ENCODE measurements around the gene QRICH2. TPM values are rescaled to one million over a fixed set of nuclear protein-coding genes. Genes with fewer than 3 reads are reported as not detected.

The QRICH2 gene
- total and polyA plus RNA-seq, 5 donors, result 1.9 to 2.5 (median 2.1) TPM

GRCh38 chr17:76241204-76241538 lies 66.9 kb downstream of the QRICH2 start:
- ATAC-seq (peak; percentile 33 to 62), DNase-seq (peak in 2 of 3 donors; percentile 50 to 83)
- intact Hi-C loops (cut with DNase I), result no loop called here
- Histone ChIP-seq H3K27ac (ENCODE audit: low read length) (no peak overlapping the region), H3K4me3 (ENCODE audit: low read length) (peak overlapping the region; percentile 95), H3K4me1 (ENCODE audit: control insufficient read depth, insufficient read depth, low read length) (peaks cover 1% of the 10 kb centered on the region), H3K27me3 (ENCODE audit: control insufficient read depth, insufficient read depth) (no peaks in the 10 kb centered on the region), H3K9me3 (ENCODE audit: control insufficient read depth, low read length) (no peaks in the 10 kb centered on the region)
- WGBS, result 10% methylated on average over 12 of the region's 12 CpGs

- Histone ChIP-seq H3K4me1 (ENCODE audit: control insufficient read depth, insufficient read depth, low read length) (peaks cover 1% of the 10 kb centered on the region), H3K27me3 (ENCODE audit: control insufficient read depth, insufficient read depth) (no peaks in the 10 kb centered on the region), H3K4me3 (ENCODE audit: low read length) (peak within 1 kb of the TSS; percentile 95), H3K9me3 (ENCODE audit: control insufficient read depth, low read length) (no peaks in the 10 kb centered on the region), H3K27ac (ENCODE audit: low read length) (peak within 1 kb of the TSS; percentile 40)
- WGBS, result under 1% methylated on average over 101 of the region's 102 CpGs
- intact Hi-C loops (cut with DNase I), result no loop called here
- ATAC-seq, result peak; percentile 83 to 88
- DNase-seq, result peak; percentile 68 to 90 (median 88)
These were observed 67.4 kb downstream of the QRICH2 start, which contains the start of gene RNF157 for GRCh38 chr17:76240461-76241203. Gene RNF157 (minus strand): TSS chr17:76240493. CDS start chr17:76240240, 253 bp downstream.

- Histone ChIP-seq H3K4me3 (ENCODE audit: low read length) (peak overlapping the region; percentile 95), H3K4me1 (ENCODE audit: control insufficient read depth, insufficient read depth, low read length) (peaks cover 1% of the 10 kb centered on the region), H3K9me3 (ENCODE audit: control insufficient read depth, low read length) (no peaks in the 10 kb centered on the region), H3K27ac (ENCODE audit: low read length) (peak overlapping the region; percentile 15), H3K27me3 (ENCODE audit: control insufficient read depth, insufficient read depth) (no peaks in the 10 kb centered on the region)
- intact Hi-C loops (cut with DNase I), result no loop called here
- 4% methylated on average over 75 of the region's 75 CpGs for WGBS
- ATAC-seq (peak; percentile 6 to 9), DNase-seq (peak in 1 of 3 donors; percentile 64)
These were observed 68.4 kb downstream of the QRICH2 start for GRCh38 chr17:76239538-76240274.

GRCh38 chr17:76238847-76239537 lies 69.1 kb downstream of the QRICH2 start:
- intact Hi-C loops (cut with DNase I), result no loop called here
- DNase-seq, result no peak
- no peak overlapping the region for H3K27ac ChIP-seq (ENCODE audit: low read length)
- H3K4me1 ChIP-seq (ENCODE audit: control insufficient read depth, insufficient read depth, low read length), result peaks cover 1% of the 10 kb centered on the region
- no peaks in the 10 kb centered on the region for H3K27me3 ChIP-seq (ENCODE audit: control insufficient read depth, insufficient read depth)
- ATAC-seq, result no peak
- H3K4me3 ChIP-seq (ENCODE audit: low read length), result peak overlapping the region; percentile 95
- 59% methylated on average over 11 of the region's 11 CpGs for WGBS
- no peaks in the 10 kb centered on the region for H3K9me3 ChIP-seq (ENCODE audit: control insufficient read depth, low read length)

- no peak for ATAC-seq
- DNase-seq, result no peak
- Histone ChIP-seq H3K27ac (ENCODE audit: low read length) (no peak overlapping the region), H3K4me1 (ENCODE audit: control insufficient read depth, insufficient read depth, low read length) (peaks cover 1% of the 10 kb centered on the region), H3K4me3 (ENCODE audit: low read length) (no peak overlapping the region), H3K9me3 (ENCODE audit: control insufficient read depth, low read length) (no peaks in the 10 kb centered on the region), H3K27me3 (ENCODE audit: control insufficient read depth, insufficient read depth) (no peaks in the 10 kb centered on the region)
- WGBS, result 91% methylated on average over 7 of the region's 7 CpGs
- intact Hi-C loops (cut with DNase I), result no loop called here
These were observed 70.2 kb downstream of the QRICH2 start for GRCh38 chr17:76237859-76238313.

- H3K9me3 ChIP-seq (ENCODE audit: control insufficient read depth, low read length), result no peaks in the 10 kb centered on the region
- no peaks in the 10 kb centered on the region for H3K27me3 ChIP-seq (ENCODE audit: control insufficient read depth, insufficient read depth)
- no peak overlapping the region for H3K4me3 ChIP-seq (ENCODE audit: low read length)
- peaks cover 1% of the 10 kb centered on the region for H3K4me1 ChIP-seq (ENCODE audit: control insufficient read depth, insufficient read depth, low read length)
- no peak for ATAC-seq
- no peak for DNase-seq
- intact Hi-C loops (cut with DNase I), result no loop called here
- no peak overlapping the region for H3K27ac ChIP-seq (ENCODE audit: low read length)
These were observed 71.5 kb downstream of the QRICH2 start for GRCh38 chr17:76236603-76237002.

- 99% methylated on average over 2 of the region's 2 CpGs for WGBS
- DNase-seq (no peak), ATAC-seq (no peak)
- Histone ChIP-seq H3K4me1 (ENCODE audit: control insufficient read depth, insufficient read depth, low read length) (peaks cover 1% of the 10 kb centered on the region), H3K27me3 (ENCODE audit: control insufficient read depth, insufficient read depth) (no peaks in the 10 kb centered on the region), H3K4me3 (ENCODE audit: low read length) (no peak overlapping the region), H3K9me3 (ENCODE audit: control insufficient read depth, low read length) (no peaks in the 10 kb centered on the region), H3K27ac (ENCODE audit: low read length) (no peak overlapping the region)
- intact Hi-C loops (cut with DNase I), result no loop called here
These were observed 72.2 kb downstream of the QRICH2 start for GRCh38 chr17:76235883-76236282.

- intact Hi-C loops (cut with DNase I), result no loop called here
- Histone ChIP-seq H3K9me3 (ENCODE audit: control insufficient read depth, low read length) (no peaks in the 10 kb centered on the region), H3K4me3 (ENCODE audit: low read length) (no peak overlapping the region), H3K27me3 (ENCODE audit: control insufficient read depth, insufficient read depth) (no peaks in the 10 kb centered on the region), H3K27ac (ENCODE audit: low read length) (no peak overlapping the region), H3K4me1 (ENCODE audit: control insufficient read depth, insufficient read depth, low read length) (no peaks in the 10 kb centered on the region)
- no peak for ATAC-seq
- 84% methylated on average over 5 of the region's 5 CpGs for WGBS
- no peak for DNase-seq
These were observed 73.8 kb downstream of the QRICH2 start for GRCh38 chr17:76234354-76234679.

- ATAC-seq (no peak), DNase-seq (no peak)
- Histone ChIP-seq H3K4me1 (ENCODE audit: control insufficient read depth, insufficient read depth, low read length) (no peaks in the 10 kb centered on the region), H3K9me3 (ENCODE audit: control insufficient read depth, low read length) (no peaks in the 10 kb centered on the region), H3K27me3 (ENCODE audit: control insufficient read depth, insufficient read depth) (no peaks in the 10 kb centered on the region), H3K27ac (ENCODE audit: low read length) (no peak overlapping the region), H3K4me3 (ENCODE audit: low read length) (no peak overlapping the region)
- intact Hi-C loops (cut with DNase I), result no loop called here
- WGBS, result 92% methylated on average over 6 of the region's 6 CpGs
These were observed 74.3 kb downstream of the QRICH2 start for GRCh38 chr17:76233588-76234353.

- WGBS, result 72% methylated on average over 2 of the region's 2 CpGs
- Histone ChIP-seq H3K27me3 (ENCODE audit: control insufficient read depth, insufficient read depth) (no peaks in the 10 kb centered on the region), H3K4me1 (ENCODE audit: control insufficient read depth, insufficient read depth, low read length) (no peaks in the 10 kb centered on the region), H3K9me3 (ENCODE audit: control insufficient read depth, low read length) (no peaks in the 10 kb centered on the region), H3K27ac (ENCODE audit: low read length) (no peak overlapping the region), H3K4me3 (ENCODE audit: low read length) (no peak overlapping the region)
- no peak for DNase-seq
- intact Hi-C loops (cut with DNase I), result no loop called here
- ATAC-seq, result no peak
These were observed 75.7 kb downstream of the QRICH2 start for GRCh38 chr17:76232342-76232741.
